Ishikawa (cell line): Measurements from ENCODE around the gene SDK2.

ENCODE experiments used
- CEBPB ChIP-seq: IDR thresholded peaks from 2 replicates; pipeline ENCODE4 v1.6.1; 2012
- CREB1 ChIP-seq: IDR thresholded peaks from 2 replicates; pipeline ENCODE4 v1.6.1; 2012; ENCODE audit warnings: low read depth
- EGR1 ChIP-seq: IDR thresholded peaks from 2 replicates; pipeline ENCODE4 v1.6.1; 2012
- EP300 ChIP-seq: IDR thresholded peaks from 2 replicates; pipeline ENCODE4 v1.6.1; 2012; ENCODE audit warnings: borderline replicate concordance
- FOXM1 ChIP-seq: IDR thresholded peaks from 2 replicates; pipeline ENCODE4 v1.6.1; 2012; ENCODE audit warnings: low read depth, borderline replicate concordance
- NFIC ChIP-seq: IDR thresholded peaks from 2 replicates; pipeline ENCODE4 v1.6.1; 2012
- RAD21 ChIP-seq: IDR thresholded peaks from 2 replicates; pipeline ENCODE4 v1.6.1; 2012; ENCODE audit warnings: low read depth
- TAF1 ChIP-seq: IDR thresholded peaks from 2 replicates; pipeline ENCODE4 v1.6.1; 2012; ENCODE audit warnings: low read depth, mild to moderate bottlenecking
- TCF12 ChIP-seq: IDR thresholded peaks from 2 replicates; pipeline ENCODE4 v1.6.1; 2012; ENCODE audit warnings: low read depth
- TEAD4 ChIP-seq: IDR thresholded peaks from 2 replicates; pipeline ENCODE4 v1.6.1; 2012
- YY1 ChIP-seq: IDR thresholded peaks from 2 replicates; pipeline ENCODE4 v1.6.1; 2012; ENCODE audit warnings: low read depth
- ZBTB7A ChIP-seq: IDR thresholded peaks from 2 replicates; pipeline ENCODE4 v1.6.1; 2012; ENCODE audit warnings: low read depth
- TF ChIP-seq, protein P1 (sequence below): IDR thresholded peaks from 2 replicates; pipeline ENCODE4 v1.6.1; 2012; ENCODE audit warnings: low read depth, mild to moderate bottlenecking
- TF ChIP-seq, protein P2 (sequence below): IDR thresholded peaks from 2 replicates; pipeline ENCODE4 v1.6.1; 2012
- TF ChIP-seq, protein P3 (sequence below): IDR thresholded peaks from 2 replicates; pipeline ENCODE4 v1.6.1; 2012

The SDK2 gene

DNA sequence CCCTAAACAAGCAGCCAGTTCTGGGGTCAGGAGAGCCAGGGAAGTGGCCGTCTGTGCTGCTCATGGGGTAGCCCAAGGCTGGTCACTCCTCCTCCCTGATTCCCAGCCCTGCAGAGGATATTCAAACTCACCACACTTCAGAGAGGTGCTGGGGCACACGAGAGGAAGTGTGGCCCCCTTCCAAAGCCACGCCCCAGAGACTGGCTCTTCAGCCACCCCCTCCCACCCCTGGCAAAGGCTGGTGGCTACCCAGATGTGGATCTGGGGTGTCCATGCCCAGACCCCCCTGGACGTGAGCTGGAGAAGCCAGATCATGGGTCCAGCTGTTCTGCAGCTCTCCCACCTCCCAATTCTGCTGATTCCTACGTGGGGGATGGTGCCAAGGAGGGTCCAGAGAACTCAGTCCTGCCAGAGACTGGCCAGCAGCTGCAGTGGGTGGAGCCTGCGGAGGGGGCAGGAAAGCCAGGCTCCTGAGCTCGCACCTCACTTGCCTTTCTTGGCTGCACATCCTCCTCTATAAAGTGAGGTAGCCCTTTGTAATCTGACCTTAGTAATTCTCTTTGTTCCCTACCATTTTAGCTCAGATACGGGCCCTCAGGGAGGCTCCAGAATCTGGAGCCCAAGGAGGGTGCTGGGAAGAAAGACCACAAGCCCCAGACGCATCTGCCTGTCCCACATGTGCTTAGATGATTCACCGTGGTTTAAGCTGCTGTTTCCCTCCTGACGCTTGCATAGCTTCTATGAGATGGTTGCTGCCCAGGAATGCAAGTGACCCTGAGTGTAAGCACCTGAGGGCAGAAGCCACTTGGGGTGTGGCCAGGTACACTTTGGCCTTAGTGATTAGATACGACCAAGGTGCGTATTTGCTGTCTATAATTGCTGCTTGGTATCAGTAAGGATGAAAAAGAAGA is 15.3 kb downstream of the SDK2 start:
- TF ChIP-seq RAD21 (no peak), FOXM1 (no peak), EGR1 (no peak), YY1 (no peak), EP300 (no peak)

DNA sequence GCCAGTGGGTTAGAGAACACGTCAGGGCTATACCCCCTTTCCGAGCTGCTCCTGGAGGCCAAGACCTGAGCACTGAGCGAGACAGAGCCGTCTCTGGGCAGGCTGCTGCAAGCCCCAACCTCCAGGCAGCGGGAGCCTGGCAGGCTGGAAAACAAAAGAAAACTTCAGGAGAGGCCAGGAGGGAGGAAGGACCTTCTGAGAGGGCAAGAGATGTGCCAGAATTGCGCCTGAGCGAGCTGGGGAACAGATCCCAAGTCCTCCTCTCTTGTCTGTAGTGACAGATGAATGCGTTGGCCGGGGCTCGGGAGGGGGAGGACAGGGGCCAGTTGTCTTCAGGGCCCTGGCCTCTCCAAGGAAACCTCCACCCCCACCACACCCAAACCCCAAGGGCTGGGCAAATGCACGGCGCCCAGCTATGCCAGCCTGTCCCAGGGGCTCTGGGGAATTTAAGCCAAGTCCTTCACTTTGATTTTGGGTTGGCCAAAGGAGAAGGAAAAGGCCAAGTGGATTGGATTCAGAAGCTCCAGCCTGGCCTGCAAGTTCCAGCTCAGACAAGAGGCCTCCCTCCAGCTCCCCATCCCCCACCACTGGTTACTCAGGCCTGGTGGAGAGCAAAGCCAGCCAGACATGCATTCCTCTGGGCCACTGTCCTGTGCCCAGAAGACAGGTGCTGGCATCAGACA is 18.1 kb downstream of the SDK2 start:
- TF ChIP-seq TAF1 (no peak), TEAD4 (no peak), ZBTB7A (no peak)

DNA sequence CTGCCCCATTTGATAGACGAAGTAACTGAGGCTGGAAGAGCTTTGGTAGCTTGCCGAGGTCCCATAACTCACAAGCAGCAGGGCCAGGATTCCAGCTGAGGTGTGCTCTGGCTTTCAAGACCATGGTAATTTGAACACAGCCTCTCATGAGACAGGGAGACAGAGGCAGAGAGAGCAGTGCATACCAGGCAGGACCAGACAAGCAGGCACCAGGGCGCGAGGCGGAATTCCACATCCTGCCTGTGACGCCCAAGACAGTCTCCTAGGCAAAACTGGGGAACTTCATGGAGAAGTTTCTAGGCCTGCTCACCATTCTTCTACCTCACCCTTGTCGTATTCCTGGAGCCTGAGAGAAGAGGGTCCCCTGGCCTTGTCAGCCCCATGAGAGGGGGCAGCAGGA is 19.2 kb downstream of the SDK2 start:
- no peak for TF ChIP-seq NFIC

DNA sequence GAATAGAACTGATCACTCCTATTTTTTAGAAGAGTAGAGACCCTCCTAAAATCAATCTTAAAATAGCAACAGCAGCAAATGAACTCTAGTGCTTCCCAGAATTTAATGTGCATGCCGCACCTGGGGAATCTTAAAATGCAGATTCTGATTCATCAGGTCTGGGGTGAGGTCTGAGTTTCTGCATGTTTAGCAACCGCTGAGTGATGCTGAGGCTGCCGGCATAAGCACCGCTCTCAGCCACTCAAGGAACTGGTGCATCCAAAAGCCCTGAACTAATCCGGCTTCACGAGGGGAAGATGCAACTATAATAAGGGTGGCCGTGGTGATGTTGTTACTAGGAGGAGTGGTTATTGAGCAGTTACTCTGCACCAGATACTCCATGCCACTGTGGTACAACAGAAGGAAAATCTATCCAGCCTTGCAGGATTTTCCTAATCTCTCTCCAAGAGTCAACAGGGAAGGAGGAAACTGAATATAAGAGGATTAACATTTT is 19.7 kb downstream of the SDK2 start:
- no peak for TF ChIP-seq NFIC

DNA sequence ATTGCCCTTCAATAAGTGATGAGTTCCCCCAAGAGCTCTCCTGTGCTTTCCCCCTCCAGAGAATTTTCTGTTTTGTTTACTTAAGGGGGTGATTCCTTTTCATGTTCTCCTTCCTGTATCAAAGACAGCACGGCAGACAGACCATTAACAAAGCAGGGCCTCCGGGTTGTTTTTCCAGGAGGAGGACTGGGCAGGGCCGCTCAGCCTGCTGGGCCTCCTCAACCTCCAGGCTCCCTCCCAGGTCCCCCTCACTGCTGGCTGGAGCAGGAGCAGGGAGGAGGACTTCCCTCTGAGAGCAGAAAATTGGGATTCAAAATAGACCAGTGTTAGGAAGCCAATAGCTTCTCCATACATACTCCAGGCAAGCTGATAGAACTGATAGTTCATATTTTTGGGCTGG is 20.4 kb downstream of the SDK2 start:
- TF ChIP-seq CREB1 (no peak), TCF12 (no peak)

DNA sequence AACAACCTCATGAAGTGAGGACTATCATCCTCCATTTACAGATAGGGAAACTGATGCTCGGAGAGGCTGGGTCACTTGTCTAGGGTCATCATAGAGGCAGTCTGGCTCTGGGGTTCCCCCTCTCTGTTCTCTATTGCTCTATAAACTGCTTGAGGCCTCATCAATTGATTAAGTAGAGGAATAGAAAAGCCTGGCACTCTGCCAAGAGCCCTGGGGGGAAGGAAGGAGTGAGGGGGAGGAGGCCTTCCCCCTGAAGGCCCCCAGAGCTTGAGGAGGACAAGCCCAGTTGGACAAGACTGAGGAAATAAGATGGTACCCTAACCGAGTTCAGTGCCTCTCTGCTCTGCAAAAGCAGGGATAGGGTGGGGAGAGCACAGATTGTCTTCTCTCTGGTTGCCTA is 21.0 kb downstream of the SDK2 start:
- no peak for TF ChIP-seq TAF1
- no peak for TF ChIP-seq YY1
- TF ChIP-seq, protein P1, sequence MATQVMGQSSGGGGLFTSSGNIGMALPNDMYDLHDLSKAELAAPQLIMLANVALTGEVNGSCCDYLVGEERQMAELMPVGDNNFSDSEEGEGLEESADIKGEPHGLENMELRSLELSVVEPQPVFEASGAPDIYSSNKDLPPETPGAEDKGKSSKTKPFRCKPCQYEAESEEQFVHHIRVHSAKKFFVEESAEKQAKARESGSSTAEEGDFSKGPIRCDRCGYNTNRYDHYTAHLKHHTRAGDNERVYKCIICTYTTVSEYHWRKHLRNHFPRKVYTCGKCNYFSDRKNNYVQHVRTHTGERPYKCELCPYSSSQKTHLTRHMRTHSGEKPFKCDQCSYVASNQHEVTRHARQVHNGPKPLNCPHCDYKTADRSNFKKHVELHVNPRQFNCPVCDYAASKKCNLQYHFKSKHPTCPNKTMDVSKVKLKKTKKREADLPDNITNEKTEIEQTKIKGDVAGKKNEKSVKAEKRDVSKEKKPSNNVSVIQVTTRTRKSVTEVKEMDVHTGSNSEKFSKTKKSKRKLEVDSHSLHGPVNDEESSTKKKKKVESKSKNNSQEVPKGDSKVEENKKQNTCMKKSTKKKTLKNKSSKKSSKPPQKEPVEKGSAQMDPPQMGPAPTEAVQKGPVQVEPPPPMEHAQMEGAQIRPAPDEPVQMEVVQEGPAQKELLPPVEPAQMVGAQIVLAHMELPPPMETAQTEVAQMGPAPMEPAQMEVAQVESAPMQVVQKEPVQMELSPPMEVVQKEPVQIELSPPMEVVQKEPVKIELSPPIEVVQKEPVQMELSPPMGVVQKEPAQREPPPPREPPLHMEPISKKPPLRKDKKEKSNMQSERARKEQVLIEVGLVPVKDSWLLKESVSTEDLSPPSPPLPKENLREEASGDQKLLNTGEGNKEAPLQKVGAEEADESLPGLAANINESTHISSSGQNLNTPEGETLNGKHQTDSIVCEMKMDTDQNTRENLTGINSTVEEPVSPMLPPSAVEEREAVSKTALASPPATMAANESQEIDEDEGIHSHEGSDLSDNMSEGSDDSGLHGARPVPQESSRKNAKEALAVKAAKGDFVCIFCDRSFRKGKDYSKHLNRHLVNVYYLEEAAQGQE, result no peak
- TF ChIP-seq NFIC, result 0 out of 2 replicates have a peak, but pooled peaks have one; percentile 31
- TF ChIP-seq, protein P2, sequence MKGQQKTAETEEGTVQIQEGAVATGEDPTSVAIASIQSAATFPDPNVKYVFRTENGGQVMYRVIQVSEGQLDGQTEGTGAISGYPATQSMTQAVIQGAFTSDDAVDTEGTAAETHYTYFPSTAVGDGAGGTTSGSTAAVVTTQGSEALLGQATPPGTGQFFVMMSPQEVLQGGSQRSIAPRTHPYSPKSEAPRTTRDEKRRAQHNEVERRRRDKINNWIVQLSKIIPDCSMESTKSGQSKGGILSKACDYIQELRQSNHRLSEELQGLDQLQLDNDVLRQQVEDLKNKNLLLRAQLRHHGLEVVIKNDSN, result no peak
- no peak for TF ChIP-seq TEAD4

DNA sequence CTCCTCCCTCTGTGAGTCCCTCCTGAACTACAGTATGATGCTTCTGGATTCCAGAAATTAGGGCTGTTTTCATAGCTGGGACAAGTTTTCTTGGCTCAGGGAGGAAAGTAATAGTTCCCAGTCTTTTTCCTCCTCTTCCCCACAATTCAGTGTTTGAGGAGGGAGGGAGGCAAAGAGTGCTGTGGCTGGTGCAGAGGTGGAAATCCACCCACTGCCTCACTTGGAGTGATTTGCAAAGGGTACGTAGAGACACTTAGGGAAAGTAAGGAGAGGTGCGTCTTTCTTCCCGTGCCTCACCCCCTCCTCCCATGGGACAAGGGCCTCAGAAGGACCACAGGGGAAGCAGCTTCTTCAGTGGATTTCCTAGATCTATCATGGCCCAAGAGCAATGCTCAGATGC is 21.9 kb downstream of the SDK2 start:
- TF ChIP-seq CREB1 (no peak), EGR1 (no peak), NFIC (no peak), FOXM1 (no peak), TAF1 (no peak), CEBPB (no peak), RAD21 (no peak), TEAD4 (no peak), EP300 (no peak), TCF12 (no peak), YY1 (no peak), ZBTB7A (no peak)
- TF ChIP-seq, protein P2, result no peak
- TF ChIP-seq, protein P3, sequence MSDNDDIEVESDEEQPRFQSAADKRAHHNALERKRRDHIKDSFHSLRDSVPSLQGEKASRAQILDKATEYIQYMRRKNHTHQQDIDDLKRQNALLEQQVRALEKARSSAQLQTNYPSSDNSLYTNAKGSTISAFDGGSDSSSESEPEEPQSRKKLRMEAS, result no peak
- TF ChIP-seq, protein P1, result no peak
